GM15510 (cell line): ENCODE measurements around the gene COL25A1.

Experiments used
- POLR2A ChIP-seq: IDR thresholded peaks from 3 replicates; pipeline ENCODE4 v1.6.1; 2011; ENCODE audit warnings: borderline replicate concordance; ENCODE audit not compliant: insufficient read length; ENCODE audit errors: extremely low read depth

COL25A1 gene

DNA sequence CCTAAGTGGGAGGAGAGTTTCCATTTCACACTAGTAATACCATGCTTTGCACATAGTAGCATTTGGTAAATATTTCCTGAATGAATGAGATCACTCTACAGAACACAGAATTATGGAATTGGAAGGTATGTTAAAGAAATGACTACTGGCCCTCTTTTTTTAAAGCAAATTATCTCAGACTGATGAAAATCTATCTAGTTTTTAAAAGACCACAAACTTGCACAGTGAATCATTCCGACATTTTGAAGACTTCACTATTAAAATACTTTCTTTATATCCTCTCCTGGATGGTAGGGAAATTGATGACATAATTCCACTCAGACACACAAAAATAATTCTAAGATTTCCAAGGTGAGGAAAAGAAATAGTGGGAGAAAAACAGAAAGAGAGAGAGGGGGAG lies 471.2 kb downstream of the COL25A1 start:
- TF ChIP-seq POLR2A = no peak

DNA sequence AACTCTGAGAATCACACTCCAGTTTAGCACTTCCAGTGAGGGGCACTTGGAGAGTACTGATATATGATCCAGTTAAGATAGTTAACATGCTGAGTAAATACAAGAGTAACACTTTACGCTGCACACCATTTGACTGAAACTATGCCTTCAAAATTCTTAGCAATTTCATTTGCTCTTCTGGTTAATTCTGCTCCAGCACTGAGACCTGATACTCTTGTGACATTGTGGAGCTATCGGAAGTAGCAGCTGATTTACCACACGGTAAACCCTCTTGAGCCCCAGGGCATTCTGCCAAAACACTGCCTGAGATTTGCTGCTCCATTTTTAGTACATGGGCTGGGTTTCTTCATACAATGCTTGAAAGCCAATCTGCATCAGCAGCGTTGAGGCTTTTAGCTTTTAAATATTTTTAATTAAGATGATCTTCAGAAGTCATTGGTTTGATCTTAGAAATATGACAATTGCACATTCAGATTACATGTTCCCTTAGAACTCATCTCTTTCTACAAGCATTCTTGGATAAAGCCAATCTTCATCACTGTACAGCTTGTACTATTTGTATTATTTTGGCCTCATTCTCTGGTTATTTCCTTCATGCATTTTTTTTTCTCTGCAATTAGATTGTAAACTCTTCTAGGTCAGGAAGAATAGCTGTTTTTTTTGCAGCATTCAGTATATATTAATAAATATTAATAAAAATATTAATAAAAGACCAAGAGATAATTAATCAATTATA lies 471.8 kb downstream of the COL25A1 start:
- TF ChIP-seq POLR2A = no peak

DNA sequence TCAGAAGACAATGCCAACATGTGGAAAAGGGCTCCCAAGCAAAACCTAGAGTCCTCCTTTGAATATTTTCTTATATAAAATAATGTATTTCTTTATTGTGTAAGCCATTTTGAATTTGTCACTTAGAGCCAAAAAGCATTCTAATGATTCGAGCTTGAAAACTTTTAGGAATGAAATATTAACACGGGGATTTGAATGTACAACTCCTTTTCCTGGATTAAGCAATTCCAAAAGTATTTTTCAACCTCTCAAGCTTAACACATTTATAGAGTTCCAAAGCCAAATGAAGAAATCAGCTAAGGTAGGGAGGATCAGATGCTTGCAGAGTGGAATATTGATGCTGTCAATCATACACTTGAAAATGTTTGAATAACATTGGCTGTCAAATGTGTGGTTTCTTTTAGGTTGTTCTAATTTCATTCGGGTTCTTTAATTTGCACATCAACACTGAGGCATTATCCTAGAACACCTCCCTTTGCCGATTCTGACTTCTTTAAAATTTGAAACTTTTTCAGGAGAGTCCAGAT lies 472.4 kb downstream of the COL25A1 start:
- TF ChIP-seq POLR2A = no peak

DNA sequence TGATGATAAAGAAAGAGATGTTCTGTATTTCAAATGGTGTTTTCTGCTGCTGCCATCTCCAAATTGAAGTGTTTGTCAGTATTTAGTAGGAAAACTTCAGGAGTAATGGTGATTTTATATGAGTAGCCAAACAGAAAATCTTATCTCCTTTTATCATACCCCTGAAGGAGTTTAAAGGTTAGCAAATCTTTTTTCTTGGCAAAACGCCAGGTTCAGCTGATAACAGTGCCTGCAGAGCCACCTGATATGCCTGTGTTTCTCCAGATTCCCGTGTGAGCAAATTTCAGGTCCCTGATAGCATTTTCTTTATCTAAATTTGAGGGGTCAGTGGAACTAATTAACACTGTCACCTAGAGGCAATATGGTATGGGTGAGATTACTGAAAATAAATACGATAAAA lies 473.8 kb downstream of the COL25A1 start:
- TF ChIP-seq POLR2A = no peak

DNA sequence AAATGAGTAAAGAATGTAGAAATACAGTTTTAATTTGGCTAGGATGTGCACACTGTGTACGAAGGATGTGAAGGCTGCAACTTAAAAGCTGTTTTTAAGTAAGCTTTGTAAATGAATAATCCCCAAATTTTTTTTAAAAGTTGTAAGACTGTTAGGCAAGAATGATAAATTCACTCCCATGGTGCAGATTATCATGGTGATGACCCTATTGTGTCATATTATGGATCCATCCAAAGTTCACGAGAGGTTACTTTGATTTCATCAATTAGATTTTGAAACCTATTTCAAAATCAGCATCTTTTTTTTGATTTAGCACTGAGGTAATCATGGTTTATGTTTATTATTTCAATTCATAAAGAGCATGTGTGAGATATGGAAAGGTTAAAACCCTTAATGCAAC lies 476.7 kb downstream of the COL25A1 start:
- TF ChIP-seq POLR2A = no peak

DNA sequence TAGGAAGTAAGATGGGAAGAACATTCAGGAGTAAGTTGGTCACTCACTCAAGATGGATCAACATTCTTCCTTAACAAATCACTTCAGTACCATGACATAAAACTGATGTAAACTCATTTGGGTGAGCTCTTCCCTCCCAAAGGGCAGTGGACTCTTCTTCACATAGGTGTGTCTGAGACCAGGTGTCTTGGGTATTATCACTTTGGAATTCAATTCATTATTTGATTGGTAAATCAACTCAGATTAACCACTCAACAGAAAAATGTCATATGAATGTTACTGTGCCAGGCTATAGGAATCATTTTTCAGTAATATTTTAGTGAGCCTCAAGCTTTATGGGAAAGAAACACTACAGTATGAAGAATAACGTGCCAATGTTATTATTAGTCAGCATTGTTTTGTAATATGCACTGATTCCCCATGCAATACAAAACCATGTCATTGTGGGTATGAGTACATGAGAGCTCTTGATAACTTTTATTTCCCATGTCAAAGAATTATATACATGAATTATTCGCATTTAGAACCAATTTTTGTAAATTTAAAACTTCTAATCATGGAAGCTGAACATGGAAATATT lies 481.0 kb downstream of the COL25A1 start:
- no peak for TF ChIP-seq POLR2A

DNA sequence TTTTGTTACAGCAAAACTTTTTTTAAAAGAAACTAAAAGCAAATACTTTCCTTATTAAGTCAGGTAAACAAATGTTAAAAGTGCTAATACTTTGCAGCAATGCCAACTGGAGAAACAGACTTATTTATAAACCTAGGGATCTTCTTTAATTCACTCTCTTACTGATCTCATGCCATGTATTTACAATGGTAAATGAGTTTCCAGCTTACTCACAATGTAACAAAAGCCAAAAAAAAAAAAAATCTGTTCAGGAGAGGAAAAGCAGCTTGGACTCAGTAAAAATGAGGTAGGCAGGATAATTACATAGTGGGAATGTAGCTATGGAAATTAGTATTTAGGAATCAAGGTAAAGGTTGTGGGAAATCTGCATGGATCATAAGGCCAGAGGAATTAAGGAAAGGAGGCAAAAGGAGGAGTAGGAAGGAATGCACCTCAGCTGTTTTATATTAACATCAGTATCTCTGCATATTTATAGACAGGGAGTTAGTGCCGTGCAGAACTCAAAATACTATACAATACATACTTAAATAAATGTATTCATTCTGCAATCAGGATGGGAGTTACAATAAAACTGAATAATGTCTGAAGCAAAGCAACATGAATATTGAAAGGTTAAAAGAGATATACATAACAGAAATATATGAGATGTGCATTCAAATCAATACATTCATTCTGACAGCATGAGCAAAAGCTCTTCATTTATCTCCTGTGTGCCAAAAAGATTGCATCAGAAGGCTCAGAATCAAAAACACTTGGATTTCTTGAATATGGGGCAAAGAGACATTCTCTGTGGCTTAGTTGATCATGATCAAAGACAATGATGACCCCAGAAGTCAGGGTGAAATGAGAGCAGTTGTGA lies 481.7 kb downstream of the COL25A1 start:
- no peak for TF ChIP-seq POLR2A

DNA sequence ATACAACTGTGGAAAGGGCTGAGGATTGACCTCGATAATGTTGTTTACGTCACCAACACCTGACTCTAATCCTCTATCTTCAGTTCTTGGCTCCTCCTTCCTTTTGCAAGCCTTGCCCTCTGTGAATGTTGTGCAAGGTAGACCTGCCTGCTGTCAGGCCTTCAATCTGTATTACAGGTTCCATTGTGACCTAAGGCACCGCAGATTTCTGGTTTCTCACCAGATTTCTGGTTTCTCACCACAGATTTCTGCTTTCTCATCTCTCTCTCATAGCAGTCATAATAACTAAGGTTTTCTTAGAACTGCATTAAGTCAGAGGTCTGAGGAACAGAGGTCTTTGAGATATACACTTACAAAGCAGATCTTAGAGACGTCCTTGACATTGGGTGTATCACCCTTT lies 488.1 kb downstream of the COL25A1 start:
- TF ChIP-seq POLR2A = no peak

DNA sequence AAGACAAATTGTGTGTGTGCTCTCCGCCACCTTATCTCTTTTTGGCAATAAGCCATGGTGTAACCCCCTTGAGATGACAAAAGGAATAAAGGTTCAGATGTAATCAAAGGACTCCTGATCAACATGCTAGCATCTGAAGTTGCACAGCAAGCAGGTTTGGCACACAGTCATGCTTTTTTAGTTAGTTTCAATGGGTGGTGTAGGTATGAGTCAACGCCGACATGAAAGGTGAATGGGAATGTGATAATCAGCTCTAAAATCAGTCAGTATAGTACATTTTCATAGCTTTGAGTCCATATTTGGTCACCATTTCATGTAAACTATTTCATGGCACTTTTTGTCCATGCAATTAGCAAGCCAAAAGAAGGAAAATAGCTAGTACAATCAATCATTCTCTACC lies 489.2 kb downstream of the COL25A1 start:
- no peak for TF ChIP-seq POLR2A

DNA sequence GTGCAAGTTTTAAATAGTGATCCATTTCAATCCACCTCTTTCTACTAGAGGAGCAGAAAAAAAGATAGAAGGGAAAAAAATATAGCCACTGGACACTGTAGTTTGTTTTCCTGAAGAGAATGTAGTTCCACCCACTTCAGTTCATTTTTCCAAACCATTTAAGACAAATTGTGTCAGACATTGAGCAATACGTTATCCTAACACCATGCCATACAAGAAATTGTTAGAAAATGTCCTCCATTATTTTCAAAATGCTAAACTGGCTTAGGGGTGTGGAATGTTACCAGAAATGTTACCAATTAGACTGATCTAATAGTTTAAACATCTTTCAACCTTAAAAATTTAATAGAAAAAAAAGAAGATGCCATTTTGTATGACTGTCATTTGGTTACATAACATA lies 491.0 kb downstream of the COL25A1 start:
- no peak for TF ChIP-seq POLR2A

DNA sequence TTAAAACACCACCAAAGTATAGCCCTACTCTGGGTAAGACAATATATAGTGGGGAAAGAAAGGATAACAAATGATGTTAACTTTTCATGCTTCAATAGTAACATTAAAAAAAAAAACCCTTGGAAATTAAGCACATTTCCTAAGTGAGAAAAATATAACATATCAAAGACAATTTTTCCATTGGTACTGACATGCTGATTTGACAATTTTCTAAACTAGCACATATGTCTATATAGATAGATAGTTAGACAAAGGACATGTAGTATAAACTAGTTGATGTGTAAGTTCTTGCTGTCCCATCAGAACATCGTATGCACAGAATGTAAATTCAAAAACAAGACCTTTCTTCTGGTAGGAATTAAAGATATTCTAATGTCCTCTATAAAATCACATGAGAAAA lies 492.4 kb downstream of the COL25A1 start:
- TF ChIP-seq POLR2A = no peak

DNA sequence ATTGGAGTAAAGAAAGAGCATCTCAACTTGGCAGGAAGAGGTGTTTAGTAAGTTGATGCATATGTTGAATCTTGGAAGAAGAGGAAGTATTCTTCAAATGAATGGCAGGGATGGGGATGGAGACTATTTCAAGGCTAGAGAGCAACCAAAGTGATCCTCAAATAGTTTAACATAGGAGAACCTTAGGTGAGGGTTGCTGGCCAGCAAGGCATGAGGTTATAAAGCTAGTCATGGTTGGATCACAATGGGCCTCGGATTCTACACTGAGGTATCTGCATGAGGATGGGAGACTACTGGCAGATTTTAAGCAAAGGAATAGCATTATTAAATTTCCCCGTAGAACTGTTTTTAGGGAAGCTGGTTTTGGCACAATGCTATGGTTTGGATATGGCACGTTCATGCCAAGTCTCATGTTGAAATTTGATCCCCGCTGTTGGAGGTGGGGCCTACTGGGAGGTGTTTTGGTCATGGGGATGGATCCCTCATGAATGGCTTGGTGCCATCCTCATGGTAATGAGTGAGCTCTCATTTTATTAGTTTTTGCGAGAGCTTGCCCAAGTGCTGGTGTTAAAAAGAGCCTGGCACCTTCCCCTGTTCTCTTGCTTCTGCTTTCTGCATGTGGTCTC lies 497.7 kb downstream of the COL25A1 start:
- TF ChIP-seq POLR2A = no peak

DNA sequence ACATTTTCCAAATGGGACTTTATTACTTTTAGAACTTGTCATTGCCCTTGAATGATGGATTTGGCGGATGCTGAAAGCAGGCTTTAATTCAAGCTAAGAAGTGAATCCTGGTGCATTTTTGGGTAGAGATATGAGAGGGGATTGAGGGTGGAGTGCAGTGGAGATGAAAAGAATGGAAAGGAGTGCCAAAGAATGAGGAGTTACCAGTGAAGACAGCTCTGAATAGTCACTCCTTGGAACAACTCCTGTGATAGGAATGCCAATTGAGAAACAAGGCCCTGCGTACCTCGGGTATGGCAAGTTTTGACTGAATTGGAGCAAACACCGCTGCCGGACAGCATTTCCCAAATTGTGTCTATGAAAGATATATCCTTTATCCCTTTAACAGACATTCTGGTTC lies 503.2 kb downstream of the COL25A1 start:
- TF ChIP-seq POLR2A = no peak

DNA sequence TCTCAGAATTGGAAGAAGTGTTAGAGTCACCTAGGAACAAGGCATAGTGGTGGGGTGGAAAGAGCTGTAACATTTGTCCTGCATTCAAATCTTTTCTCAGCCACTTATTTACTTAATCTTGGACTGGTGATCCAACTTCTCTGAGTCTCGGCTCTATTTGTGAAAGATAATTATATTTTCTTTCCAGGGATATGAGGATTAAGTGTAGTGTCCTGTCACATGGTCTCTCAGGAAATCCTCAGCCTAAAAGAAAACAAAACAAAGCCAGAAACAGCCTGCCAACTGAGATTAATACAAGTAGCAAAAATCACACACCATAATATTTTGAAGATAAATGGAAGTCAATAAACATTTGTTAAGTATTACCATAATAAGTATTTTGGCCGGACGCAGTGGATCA lies 506.3 kb downstream of the COL25A1 start:
- no peak for TF ChIP-seq POLR2A

DNA sequence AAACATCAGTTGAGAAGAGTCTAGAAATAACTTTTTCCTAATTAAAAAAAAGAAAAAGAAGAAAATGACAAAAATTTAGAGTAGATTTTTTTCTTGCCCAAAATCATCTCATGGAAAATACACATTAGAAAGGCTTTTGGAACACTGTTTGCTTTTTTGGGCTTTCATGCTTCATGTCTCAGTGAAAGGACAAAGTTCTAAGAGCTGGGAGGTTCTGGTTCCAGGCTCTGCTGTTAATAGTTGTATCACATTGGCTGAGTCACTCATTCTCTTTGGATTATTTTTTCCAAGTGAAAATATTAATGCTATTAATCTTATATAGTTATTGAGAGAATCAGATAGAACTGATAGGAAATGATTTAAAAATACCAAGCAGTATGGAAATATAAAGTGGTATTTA lies 506.7 kb downstream of the COL25A1 start:
- TF ChIP-seq POLR2A = no peak
